ENCODE data around the gene MAST4. TPM values are rescaled to one million over a fixed set of nuclear protein-coding genes. Genes with fewer than 3 reads are reported as not detected.

MAST4 gene
- total RNA-seq, 1 donor from 2014 or later: 11.3 TPM

DNA sequence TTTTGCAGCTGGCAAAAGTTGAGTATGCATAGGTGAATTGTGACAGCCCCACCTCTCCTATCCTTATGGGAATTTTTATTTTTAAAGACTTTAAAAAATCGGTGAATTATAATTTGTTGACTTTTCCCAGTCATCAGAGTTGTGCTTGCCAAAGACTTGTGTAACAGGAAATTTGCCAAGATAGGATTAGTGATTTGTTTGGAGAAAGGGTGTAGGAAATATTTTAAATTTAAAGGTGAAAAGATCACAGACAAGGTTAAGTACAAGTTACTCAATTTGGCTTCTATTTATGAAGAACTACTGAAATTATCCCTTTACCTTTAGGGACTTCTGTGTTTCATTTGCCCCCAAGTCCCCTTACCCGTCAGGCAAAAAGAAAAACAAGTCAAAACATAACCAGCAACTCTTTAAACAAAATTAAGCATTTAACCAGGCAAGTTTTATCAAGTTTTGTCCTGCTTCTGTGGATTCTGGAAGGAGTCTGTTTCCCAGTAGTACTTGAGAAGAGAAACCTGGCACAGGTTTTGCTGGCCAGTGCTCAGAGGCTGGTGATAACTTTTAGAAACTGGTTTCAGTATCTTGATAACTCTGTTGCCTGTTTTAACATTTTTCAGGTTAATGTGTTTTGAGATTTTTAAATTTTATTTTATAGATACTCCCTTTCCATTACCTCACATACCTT, 285.4 kb downstream of the MAST4 start:
- Mint-ChIP-seq H3K36me3 (ENCODE audit: low read depth) (no peaks in the 10 kb centered on the region), H3K27ac (ENCODE audit: unreplicated experiment) (peak overlapping the region; percentile 41), H3K27me3 (ENCODE audit: low read depth) (no peaks in the 10 kb centered on the region), H3K9me3 (ENCODE audit: low read depth) (no peaks in the 10 kb centered on the region), H3K4me1 (ENCODE audit: low read depth) (peaks cover 28% of the 10 kb centered on the region), H3K4me3 (ENCODE audit: unreplicated experiment) (no peak overlapping the region)
- DNase-seq (ENCODE audit: low spot score): no peak
- TF ChIP-seq, protein P1, sequence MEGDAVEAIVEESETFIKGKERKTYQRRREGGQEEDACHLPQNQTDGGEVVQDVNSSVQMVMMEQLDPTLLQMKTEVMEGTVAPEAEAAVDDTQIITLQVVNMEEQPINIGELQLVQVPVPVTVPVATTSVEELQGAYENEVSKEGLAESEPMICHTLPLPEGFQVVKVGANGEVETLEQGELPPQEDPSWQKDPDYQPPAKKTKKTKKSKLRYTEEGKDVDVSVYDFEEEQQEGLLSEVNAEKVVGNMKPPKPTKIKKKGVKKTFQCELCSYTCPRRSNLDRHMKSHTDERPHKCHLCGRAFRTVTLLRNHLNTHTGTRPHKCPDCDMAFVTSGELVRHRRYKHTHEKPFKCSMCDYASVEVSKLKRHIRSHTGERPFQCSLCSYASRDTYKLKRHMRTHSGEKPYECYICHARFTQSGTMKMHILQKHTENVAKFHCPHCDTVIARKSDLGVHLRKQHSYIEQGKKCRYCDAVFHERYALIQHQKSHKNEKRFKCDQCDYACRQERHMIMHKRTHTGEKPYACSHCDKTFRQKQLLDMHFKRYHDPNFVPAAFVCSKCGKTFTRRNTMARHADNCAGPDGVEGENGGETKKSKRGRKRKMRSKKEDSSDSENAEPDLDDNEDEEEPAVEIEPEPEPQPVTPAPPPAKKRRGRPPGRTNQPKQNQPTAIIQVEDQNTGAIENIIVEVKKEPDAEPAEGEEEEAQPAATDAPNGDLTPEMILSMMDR (IDR thresholded peaks at IDR 0.05): no peak

DNA sequence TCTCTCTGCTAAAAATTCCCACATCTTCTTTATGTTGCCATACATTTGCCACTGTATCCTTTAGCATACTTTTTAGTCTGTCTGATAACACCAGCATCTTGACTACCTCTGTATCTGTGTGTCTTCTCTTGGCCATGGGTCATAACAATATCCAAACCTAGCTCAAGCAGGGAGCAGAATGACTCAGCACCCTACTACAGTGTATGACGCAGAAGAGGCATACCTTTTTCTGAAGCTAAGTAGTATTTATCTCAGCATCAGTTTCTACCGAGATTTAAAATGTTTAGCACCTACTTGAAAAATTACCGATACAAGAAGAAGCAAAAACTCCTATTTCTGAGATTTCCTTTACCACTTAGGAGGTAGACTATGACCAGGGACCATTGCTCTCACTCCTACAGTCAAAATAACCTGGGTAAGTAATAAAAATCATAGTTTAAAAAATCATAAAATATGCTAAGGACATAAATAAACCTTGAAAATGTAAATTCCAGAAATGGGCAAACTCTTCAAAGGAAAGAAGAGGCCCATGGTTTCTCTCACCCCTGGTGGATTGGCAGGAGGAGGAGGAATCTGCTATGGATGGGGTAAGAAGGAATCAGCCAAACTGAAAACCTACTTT, 286.5 kb downstream of the MAST4 start:
- no peaks in the 10 kb centered on the region for H3K9me3 Mint-ChIP-seq (ENCODE audit: low read depth)
- peaks cover 27% of the 10 kb centered on the region for H3K4me1 Mint-ChIP-seq (ENCODE audit: low read depth)
- no peak overlapping the region for H3K4me3 Mint-ChIP-seq (ENCODE audit: unreplicated experiment)
- H3K36me3 Mint-ChIP-seq (ENCODE audit: low read depth): no peaks in the 10 kb centered on the region
- DNase-seq (ENCODE audit: low spot score): no peak
- TF ChIP-seq, protein P1 (IDR thresholded peaks at IDR 0.05): no peak
- H3K27ac Mint-ChIP-seq (ENCODE audit: unreplicated experiment): no peak overlapping the region
- no peaks in the 10 kb centered on the region for H3K27me3 Mint-ChIP-seq (ENCODE audit: low read depth)

DNA sequence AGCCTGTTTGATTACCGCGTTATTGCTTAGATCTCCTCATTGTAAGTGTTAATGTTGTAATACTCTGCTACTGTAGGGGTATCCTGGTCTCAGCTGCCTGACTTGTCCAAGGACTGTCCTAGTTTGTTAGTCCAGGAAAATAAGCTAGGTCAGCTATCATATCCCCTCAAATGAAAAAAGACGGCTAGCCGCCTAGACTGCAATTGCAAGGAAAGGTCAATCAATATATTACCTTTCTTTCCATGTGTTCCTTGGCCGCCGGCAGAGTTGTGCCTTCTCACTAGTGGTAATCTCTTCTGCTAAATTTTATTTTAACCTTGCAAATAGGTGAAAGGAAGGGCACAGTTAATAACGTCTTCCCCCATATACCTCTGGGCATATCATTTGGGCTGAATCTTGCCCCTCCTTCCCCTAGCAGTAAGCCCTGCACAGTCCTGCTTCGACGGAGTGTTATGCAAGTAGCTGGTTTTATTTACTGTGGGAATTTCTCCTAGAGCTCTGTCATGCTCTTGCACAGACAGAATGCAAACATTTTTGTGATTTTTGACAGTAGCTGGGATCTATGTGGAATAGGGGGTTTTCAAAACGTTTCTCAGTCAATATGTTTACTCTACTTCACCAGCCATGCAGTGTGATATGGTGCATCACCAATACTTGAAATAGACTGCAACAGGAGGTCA, 288.5 kb downstream of the MAST4 start:
- no peaks in the 10 kb centered on the region for H3K9me3 Mint-ChIP-seq (ENCODE audit: low read depth)

DNA sequence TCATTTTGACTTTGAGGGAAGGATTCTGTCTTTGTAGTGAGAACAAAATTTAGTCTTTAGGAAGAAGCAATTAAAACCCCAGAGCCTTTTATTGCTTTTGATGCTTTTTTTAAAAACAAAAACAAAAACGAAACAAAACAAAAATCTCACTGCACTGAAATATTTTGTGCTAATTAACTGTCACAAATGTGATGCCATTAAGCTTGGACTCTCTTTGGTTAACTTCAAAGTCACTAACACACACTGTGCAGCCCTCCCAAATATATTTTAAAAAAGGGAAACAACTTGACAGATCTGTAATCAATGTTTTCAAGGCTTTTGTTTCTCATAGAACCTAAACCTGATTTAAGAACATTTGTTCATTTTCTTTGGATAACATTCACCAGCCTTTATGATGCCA, 290.7 kb downstream of the MAST4 start:
- DNase-seq (ENCODE audit: low spot score): no peak
- Mint-ChIP-seq H3K4me3 (ENCODE audit: unreplicated experiment) (no peak overlapping the region), H3K4me1 (ENCODE audit: low read depth) (peaks cover 13% of the 10 kb centered on the region), H3K9me3 (ENCODE audit: low read depth) (no peaks in the 10 kb centered on the region), H3K27me3 (ENCODE audit: low read depth) (no peaks in the 10 kb centered on the region), H3K36me3 (ENCODE audit: low read depth) (no peaks in the 10 kb centered on the region), H3K27ac (ENCODE audit: unreplicated experiment) (no peak overlapping the region)
- TF ChIP-seq, protein P1 (IDR thresholded peaks at IDR 0.05): no peak

More for the DNA sequence above, 288.5 kb downstream of the MAST4 start:
- no peak for DNase-seq (ENCODE audit: low spot score)
- H3K4me3 Mint-ChIP-seq (ENCODE audit: unreplicated experiment): no peak overlapping the region
- no peaks in the 10 kb centered on the region for H3K36me3 Mint-ChIP-seq (ENCODE audit: low read depth)
- peaks cover 20% of the 10 kb centered on the region for H3K4me1 Mint-ChIP-seq (ENCODE audit: low read depth)
- H3K27me3 Mint-ChIP-seq (ENCODE audit: low read depth): no peaks in the 10 kb centered on the region
- TF ChIP-seq, protein P1 (IDR thresholded peaks at IDR 0.05): no peak
- no peak overlapping the region for H3K27ac Mint-ChIP-seq (ENCODE audit: unreplicated experiment)

DNA sequence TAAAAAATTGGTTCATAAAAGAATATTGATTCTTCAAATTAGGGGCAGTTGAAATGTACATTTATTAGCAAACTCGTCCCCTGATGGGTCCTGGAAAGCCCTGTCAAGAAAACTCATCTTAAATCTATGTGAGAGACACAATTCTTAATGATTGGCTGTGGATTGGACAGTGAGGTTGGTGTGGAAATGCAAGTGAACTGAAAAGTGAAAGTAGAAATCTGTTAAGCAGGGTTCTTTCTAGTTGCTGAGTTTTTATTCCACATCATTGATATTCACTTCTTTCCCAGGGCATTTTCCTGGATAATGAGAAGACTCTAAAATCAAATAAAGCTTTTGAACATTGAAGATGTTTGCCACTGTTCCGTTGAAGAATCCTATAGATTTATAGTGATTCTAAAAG, 292.4 kb downstream of the MAST4 start:
- Mint-ChIP-seq H3K36me3 (ENCODE audit: low read depth) (no peaks in the 10 kb centered on the region), H3K4me1 (ENCODE audit: low read depth) (peaks cover 5% of the 10 kb centered on the region), H3K27ac (ENCODE audit: unreplicated experiment) (no peak overlapping the region), H3K27me3 (ENCODE audit: low read depth) (no peaks in the 10 kb centered on the region), H3K9me3 (ENCODE audit: low read depth) (no peaks in the 10 kb centered on the region), H3K4me3 (ENCODE audit: unreplicated experiment) (no peak overlapping the region)
- TF ChIP-seq, protein P1 (IDR thresholded peaks at IDR 0.05): no peak
- no peak for DNase-seq (ENCODE audit: low spot score)
